Suprapubic skin (tissue), 4 donors: ENCODE results near the gene ADGRF3. TPM values are rescaled to one million over a fixed set of nuclear protein-coding genes. Genes with fewer than 3 reads are reported as not detected.

ENCODE experiments used
- DNase-seq, 2 donors: peaks; one replicate each; pipeline ENCODE4 v3.0.0-alpha.2; 2019; ENCODE audit warnings: low spot score in 2 of 2
- H3K27ac ChIP-seq: fragments of 200-600 bp; sonication (generic); one replicate; pipeline ENCODE4 v1.5.1; 2019
- H3K27me3 ChIP-seq: fragments of 200-600 bp; sonication (generic); one replicate; pipeline ENCODE4 v1.5.1; 2019
- H3K36me3 ChIP-seq: fragments of 200-600 bp; sonication (generic); one replicate; pipeline ENCODE4 v1.5.1; 2019
- H3K4me1 ChIP-seq: fragments of 200-600 bp; sonication (generic); one replicate; pipeline ENCODE4 v1.5.1; 2019
- H3K4me3 ChIP-seq: fragments of 200-600 bp; sonication (generic); one replicate; pipeline ENCODE4 v1.5.1; 2019; ENCODE audit warnings: mild to moderate bottlenecking
- H3K9me3 ChIP-seq: fragments of 200-600 bp; sonication (generic); one replicate; pipeline ENCODE4 v1.5.1; 2019
- EP300 ChIP-seq: sonication (generic); formaldehyde crosslinking; IDR thresholded peaks from one replicate; pipeline ENCODE4 v1.6.1; 2017; ENCODE audit warnings: antibody characterized with exemption
- POLR2A ChIP-seq, 2 donors: fragments of 450-650 bp; IDR thresholded peaks; one replicate each; pipeline ENCODE4 v1.6.1; 2017; ENCODE audit warnings: antibody characterized with exemption in 2 of 2, mild to moderate bottlenecking in 2 of 2, moderate library complexity in 2 of 2
- POLR2AphosphoS5 ChIP-seq, 3 donors: sonication (generic); formaldehyde crosslinking; IDR thresholded peaks; one replicate each; pipeline ENCODE4 v1.6.1; 2017; ENCODE audit warnings: antibody characterized with exemption in 3 of 3
- WGBS: methylation state at CpG from one replicate; pipeline ENCODE4 v1.1.5; 2018; 5-methylcytosine and 5-hydroxymethylcytosine counted together
- total RNA-seq, 4 donors: library from RNA; depleted of rRNA; stranded (reverse); fragments of >200 nt; gene quantifications; one replicate each; pipeline ENCODE4 v1.1.0, GENCODE V29; 2016
- TF ChIP-seq, protein P1 (sequence below), 2 donors: fragments of 200-600 bp in 1 of 2; fragments of 450-650 bp in 1 of 2; sonication (generic) in 1 of 2; IDR thresholded peaks; one replicate each; pipeline ENCODE4 v1.5.1; 2016 to 2019; ENCODE audit warnings: antibody characterized with exemption in 2 of 2, mild to moderate bottlenecking in 1 of 2, moderate library complexity in 1 of 2

The ADGRF3 gene, protein sequence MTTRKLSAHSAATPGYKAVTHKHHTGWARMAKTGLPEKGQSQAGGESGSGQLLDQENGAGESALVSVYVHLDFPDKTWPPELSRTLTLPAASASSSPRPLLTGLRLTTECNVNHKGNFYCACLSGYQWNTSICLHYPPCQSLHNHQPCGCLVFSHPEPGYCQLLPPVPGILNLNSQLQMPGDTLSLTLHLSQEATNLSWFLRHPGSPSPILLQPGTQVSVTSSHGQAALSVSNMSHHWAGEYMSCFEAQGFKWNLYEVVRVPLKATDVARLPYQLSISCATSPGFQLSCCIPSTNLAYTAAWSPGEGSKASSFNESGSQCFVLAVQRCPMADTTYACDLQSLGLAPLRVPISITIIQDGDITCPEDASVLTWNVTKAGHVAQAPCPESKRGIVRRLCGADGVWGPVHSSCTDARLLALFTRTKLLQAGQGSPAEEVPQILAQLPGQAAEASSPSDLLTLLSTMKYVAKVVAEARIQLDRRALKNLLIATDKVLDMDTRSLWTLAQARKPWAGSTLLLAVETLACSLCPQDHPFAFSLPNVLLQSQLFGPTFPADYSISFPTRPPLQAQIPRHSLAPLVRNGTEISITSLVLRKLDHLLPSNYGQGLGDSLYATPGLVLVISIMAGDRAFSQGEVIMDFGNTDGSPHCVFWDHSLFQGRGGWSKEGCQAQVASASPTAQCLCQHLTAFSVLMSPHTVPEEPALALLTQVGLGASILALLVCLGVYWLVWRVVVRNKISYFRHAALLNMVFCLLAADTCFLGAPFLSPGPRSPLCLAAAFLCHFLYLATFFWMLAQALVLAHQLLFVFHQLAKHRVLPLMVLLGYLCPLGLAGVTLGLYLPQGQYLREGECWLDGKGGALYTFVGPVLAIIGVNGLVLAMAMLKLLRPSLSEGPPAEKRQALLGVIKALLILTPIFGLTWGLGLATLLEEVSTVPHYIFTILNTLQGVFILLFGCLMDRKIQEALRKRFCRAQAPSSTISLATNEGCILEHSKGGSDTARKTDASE
- under 1 TPM in 3 of 4 donors, not detected in 1; 0.19 to 0.48 (median 0.21) TPM for total RNA-seq

DNA sequence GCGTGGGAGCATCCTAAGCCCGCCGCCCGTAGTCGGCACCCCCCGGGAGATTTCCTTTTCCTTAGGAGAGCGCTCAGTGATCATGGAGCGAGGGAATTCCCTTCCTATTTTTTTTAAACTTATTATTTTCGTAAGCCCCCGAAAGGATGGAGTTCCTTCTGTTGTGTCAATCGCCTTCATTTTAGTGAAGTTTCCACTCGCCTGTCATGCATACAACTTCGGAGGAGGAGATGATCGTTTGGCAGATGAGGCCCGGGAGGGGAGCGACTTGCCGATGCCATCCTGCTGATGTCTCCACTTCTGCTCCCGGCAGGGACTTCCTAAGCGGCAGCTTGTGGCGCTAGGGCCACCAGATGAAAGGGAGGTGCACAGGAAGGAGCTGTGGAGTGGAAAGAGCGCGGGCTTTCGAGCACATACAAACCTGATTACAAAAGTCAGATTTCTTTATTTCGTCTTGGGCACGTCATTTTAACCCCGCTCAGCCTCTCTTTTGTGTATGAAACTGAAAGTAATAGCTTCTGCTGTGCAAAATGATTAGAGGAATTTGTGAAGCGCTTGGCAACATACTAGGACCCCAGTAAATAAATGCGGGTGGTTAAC, at the start of gene ADGRF3:
Gene ADGRF3, minus strand, starts transcription at position 336 of the 600 bp plus-strand sequence. CDS start 555 bp downstream, outside the sequence.
- H3K9me3 ChIP-seq, result no peaks in the 10 kb centered on the region
- DNase-seq, result peak in 1 of 2 donors; percentile 79
- no peaks in the 10 kb centered on the region for H3K36me3 ChIP-seq
- peak within 1 kb of the TSS; percentile 83 for H3K4me3 ChIP-seq
- TF ChIP-seq EP300 (no peak), POLR2A (IDR thresholded peaks at IDR 0.05) (no peak), POLR2AphosphoS5 (IDR thresholded peaks at IDR 0.05) (no peak)
- TF ChIP-seq, protein P1, sequence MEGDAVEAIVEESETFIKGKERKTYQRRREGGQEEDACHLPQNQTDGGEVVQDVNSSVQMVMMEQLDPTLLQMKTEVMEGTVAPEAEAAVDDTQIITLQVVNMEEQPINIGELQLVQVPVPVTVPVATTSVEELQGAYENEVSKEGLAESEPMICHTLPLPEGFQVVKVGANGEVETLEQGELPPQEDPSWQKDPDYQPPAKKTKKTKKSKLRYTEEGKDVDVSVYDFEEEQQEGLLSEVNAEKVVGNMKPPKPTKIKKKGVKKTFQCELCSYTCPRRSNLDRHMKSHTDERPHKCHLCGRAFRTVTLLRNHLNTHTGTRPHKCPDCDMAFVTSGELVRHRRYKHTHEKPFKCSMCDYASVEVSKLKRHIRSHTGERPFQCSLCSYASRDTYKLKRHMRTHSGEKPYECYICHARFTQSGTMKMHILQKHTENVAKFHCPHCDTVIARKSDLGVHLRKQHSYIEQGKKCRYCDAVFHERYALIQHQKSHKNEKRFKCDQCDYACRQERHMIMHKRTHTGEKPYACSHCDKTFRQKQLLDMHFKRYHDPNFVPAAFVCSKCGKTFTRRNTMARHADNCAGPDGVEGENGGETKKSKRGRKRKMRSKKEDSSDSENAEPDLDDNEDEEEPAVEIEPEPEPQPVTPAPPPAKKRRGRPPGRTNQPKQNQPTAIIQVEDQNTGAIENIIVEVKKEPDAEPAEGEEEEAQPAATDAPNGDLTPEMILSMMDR (IDR thresholded peaks at IDR 0.05), result no peak
- H3K27ac ChIP-seq, result peak within 1 kb of the TSS; percentile 89
- no peaks in the 10 kb centered on the region for H3K27me3 ChIP-seq
- 0% methylated on average over 22 of the region's 28 CpGs for WGBS
- peaks cover 31% of the 10 kb centered on the region for H3K4me1 ChIP-seq

DNA sequence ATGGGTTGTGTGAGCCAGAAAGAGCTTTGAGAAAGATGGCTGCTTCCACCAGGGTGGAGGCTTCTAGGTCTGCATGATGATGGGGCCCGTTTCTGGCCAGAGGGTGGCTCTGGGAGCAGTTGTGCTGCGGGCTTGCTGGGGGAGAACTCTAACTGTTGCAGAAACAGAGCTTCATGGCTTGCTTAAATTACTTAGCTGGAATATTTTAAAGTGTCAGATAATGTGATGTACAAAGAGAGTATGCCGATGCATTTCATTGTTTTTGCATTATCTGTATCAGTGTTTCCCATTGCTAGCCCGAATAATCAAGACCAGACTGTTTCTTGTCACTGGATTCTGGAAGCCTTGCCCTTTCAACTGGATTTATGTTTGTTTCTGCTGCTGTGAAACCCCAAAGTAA, 48.8 kb upstream of the ADGRF3 start:
- TF ChIP-seq, protein P1 (IDR thresholded peaks at IDR 0.05), result no peak
- TF ChIP-seq EP300, result no peak
- TF ChIP-seq POLR2AphosphoS5 (IDR thresholded peaks at IDR 0.05), result no peak
- TF ChIP-seq POLR2A (IDR thresholded peaks at IDR 0.05), result no peak

DNA sequence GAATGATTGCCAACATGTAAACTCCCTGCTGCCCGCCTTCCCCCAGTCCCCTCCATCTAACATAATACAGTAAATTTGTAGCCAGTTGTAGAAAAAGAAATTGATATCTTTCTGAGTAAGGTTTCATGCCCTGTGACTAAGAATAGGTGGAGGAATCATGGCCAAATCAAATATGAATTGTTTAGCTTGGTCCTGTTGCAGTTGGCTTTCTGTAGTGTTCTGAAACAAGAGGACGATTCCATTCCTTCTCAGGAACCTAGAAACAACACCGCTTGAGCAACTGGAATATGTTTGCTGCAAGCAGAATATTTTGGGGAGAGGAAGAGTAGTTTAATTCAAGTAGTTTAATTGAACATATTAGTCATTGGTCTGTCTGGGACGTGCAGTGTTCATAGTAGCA, 48.1 kb upstream of the ADGRF3 start:
- no peak overlapping the region for H3K4me3 ChIP-seq
- TF ChIP-seq POLR2AphosphoS5 (IDR thresholded peaks at IDR 0.05), result no peak
- TF ChIP-seq POLR2A (IDR thresholded peaks at IDR 0.05), result no peak
- TF ChIP-seq, protein P1 (IDR thresholded peaks at IDR 0.05), result no peak
- no peak for TF ChIP-seq EP300
- 89% methylated on average over 4 of the region's 4 CpGs for WGBS

More for the DNA sequence above, 48.8 kb upstream of the ADGRF3 start:
- no peak for DNase-seq
- H3K4me1 ChIP-seq, result no peaks in the 10 kb centered on the region
- H3K27me3 ChIP-seq, result no peaks in the 10 kb centered on the region
- H3K4me3 ChIP-seq, result no peak overlapping the region
- H3K9me3 ChIP-seq, result no peaks in the 10 kb centered on the region
- no peaks in the 10 kb centered on the region for H3K36me3 ChIP-seq
- H3K27ac ChIP-seq, result no peak overlapping the region
- 70% methylated on average over 4 of the region's 4 CpGs for WGBS

DNA sequence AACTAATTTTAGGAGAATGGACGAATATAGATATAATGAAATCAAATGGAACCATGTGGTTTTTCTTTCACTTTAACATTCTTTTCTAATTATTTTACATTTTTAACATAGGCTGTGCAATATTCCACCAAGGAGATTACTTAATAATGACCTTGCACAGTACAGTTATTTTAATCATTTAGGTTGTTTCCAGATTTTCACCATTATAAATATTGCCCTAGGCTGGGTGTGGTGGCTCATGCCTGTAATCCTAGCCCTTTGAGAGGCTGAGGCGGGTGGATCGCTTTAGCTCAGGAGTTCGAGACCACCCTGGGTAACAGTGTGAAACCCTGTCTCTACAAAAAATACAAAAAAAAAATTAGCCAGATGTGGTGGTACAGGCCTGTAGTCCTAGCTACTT, 40.6 kb upstream of the ADGRF3 start:
- no peaks in the 10 kb centered on the region for H3K9me3 ChIP-seq
- H3K4me1 ChIP-seq, result no peaks in the 10 kb centered on the region
- peaks cover 39% of the 10 kb centered on the region for H3K36me3 ChIP-seq
- H3K4me3 ChIP-seq, result no peak overlapping the region
- H3K27me3 ChIP-seq, result no peaks in the 10 kb centered on the region
- 97% methylated on average over 4 of the region's 4 CpGs for whole genome bisulfite sequencing
- TF ChIP-seq, protein P1 (IDR thresholded peaks at IDR 0.05), result no peak
- TF ChIP-seq POLR2AphosphoS5 (IDR thresholded peaks at IDR 0.05), result no peak
- no peak for TF ChIP-seq POLR2A (IDR thresholded peaks at IDR 0.05)
- no peak for TF ChIP-seq EP300
- H3K27ac ChIP-seq, result no peak overlapping the region
- no peak for DNase-seq

More for the DNA sequence above, 48.1 kb upstream of the ADGRF3 start:
- Histone ChIP-seq H3K4me1 (no peaks in the 10 kb centered on the region), H3K9me3 (no peaks in the 10 kb centered on the region), H3K27me3 (no peaks in the 10 kb centered on the region), H3K36me3 (peaks cover 2% of the 10 kb centered on the region), H3K27ac (no peak overlapping the region)
- no peak for DNase-seq
